IPS-20b (cell line): Measurements from ENCODE around the gene EPHA6.

Experiments
- H3K27ac ChIP-seq: one replicate; pipeline ENCODE4 v1.5.1; 2013; ENCODE audit warnings: low read length
- H3K27me3 ChIP-seq: 2 replicates; pipeline ENCODE4 v1.6.1; 2013; ENCODE audit warnings: mild to moderate bottlenecking, low read length, inconsistent platforms; ENCODE audit not compliant: insufficient read depth
- H3K36me3 ChIP-seq: 2 replicates; pipeline ENCODE4 v1.6.1; 2013; ENCODE audit warnings: low read depth, mild to moderate bottlenecking, inconsistent platforms, low read length, moderate library complexity; ENCODE audit not compliant: insufficient read depth
- H3K4me1 ChIP-seq: 2 replicates; pipeline ENCODE4 v1.6.1; 2013; ENCODE audit warnings: mild to moderate bottlenecking, control low read depth, inconsistent platforms, low read length, moderate library complexity; ENCODE audit not compliant: insufficient read depth
- H3K4me3 ChIP-seq: 2 replicates; pipeline ENCODE4 v1.5.1; 2013; ENCODE audit warnings: mild to moderate bottlenecking, low read length, inconsistent platforms
- H3K9ac ChIP-seq: 2 replicates; pipeline ENCODE4 v1.6.1; 2013; ENCODE audit warnings: low read depth, mild to moderate bottlenecking, inconsistent platforms, low read length, moderate library complexity
- H3K9me3 ChIP-seq: 2 replicates; pipeline ENCODE4 v1.6.1; 2013; ENCODE audit warnings: mild to moderate bottlenecking, low read depth, low read length, inconsistent platforms; ENCODE audit not compliant: insufficient read depth

EPHA6 gene

DNA sequence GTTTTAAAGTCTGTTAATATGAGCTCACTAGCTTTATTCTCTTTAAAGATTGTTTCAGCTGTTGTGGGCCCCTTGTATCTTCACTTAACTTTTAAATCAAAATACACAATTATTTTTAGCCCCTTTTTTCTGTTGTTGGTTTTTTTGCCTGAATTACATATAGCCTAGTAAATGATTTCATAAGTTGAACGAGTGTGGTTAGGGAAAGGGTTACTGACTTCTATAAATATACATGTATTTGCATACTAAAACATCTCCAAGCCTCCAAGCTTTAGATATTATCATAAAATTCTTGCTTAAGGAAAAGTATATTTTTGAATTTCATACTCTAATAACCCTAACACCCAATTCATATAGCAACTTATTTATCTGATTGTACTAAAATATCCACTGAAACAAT lies 877.0 kb downstream of the EPHA6 start:
- H3K27ac ChIP-seq = no peak overlapping the region
- H3K4me1 ChIP-seq = peaks cover 10% of the 10 kb centered on the region; the same call in 1 of the 2 replicates
- H3K27me3 ChIP-seq = no peaks in the 10 kb centered on the region
- no peak overlapping the region for H3K9ac ChIP-seq
- H3K9me3 ChIP-seq = no peaks in the 10 kb centered on the region; the same call in 1 of the 2 replicates
- no peaks in the 10 kb centered on the region for H3K36me3 ChIP-seq
- no peak overlapping the region for H3K4me3 ChIP-seq

DNA sequence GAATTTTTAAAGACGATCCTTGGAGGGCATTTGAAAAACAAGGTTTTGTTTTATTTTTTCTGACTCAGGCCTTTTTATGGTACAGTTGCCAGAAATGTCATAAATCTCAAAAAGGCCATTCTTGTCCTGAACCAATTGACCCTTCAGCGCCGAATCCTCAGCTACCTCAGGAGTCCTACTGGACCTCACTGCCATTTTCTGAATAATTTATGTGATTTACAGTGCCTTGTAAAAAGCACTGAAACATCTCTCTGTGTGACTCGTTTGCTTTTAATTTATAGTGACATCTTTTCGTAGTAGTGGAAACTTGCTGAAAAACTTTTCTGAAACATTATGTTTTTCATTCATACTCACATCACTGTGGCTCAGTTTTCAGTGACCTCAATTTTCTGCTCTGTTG lies 878.0 kb downstream of the EPHA6 start:
- H3K27ac ChIP-seq = no peak overlapping the region
- no peaks in the 10 kb centered on the region for H3K27me3 ChIP-seq
- no peak overlapping the region for H3K4me3 ChIP-seq
- H3K9ac ChIP-seq = no peak overlapping the region
- H3K36me3 ChIP-seq = no peaks in the 10 kb centered on the region
- peaks cover 9% of the 10 kb centered on the region; the same call in 1 of the 2 replicates for H3K4me1 ChIP-seq
- H3K9me3 ChIP-seq = no peaks in the 10 kb centered on the region; the same call in 1 of the 2 replicates

DNA sequence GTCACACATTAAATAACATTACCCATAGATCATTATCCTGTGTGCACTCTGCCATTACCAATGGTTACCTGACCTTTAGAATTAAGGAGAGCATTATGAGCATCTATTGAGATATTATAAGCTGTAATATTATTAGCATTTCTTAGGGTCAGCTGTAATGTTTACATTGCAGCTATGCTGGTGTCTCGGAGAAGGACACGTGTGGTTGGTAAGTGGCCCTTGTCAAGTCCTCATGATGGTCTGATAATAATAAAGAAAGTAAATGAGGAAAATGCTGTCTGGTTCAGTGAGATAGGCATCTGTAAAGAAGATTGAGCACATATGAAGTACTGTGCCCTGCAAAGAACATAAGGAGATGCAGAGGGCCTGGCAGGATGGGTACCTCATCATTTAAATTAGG lies 878.4 kb downstream of the EPHA6 start:
- no peaks in the 10 kb centered on the region; the same call in 1 of the 2 replicates for H3K9me3 ChIP-seq

DNA sequence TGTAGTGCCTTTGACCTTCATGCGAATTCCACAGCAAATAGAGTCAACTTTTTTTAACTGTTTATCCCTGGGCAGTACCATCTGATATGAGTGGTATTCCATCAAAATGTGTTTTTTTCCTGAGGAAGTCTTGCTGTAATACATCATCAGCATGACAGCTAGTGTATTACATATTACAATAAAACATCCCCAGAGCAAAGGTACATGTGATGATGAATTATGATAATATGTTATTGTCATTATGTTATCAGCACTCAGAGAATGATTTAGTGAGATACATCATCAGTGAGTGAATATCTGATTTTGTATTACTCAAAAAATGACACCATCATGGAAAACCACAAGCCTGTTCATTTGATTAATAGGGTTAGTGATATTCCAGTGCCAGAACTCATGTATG lies 880.5 kb downstream of the EPHA6 start:
- Histone ChIP-seq H3K36me3 (no peaks in the 10 kb centered on the region), H3K9me3 (no peaks in the 10 kb centered on the region; the same call in 1 of the 2 replicates), H3K4me1 (no peaks in the 10 kb centered on the region), H3K27ac (no peak overlapping the region), H3K27me3 (no peaks in the 10 kb centered on the region), H3K9ac (no peak overlapping the region), H3K4me3 (no peak overlapping the region)

More for the DNA sequence above, 878.4 kb downstream of the EPHA6 start:
- Histone ChIP-seq H3K4me3 (no peak overlapping the region), H3K9ac (no peak overlapping the region), H3K36me3 (no peaks in the 10 kb centered on the region), H3K27me3 (no peaks in the 10 kb centered on the region), H3K27ac (no peak overlapping the region), H3K4me1 (peaks cover 4% of the 10 kb centered on the region; the same call in 1 of the 2 replicates)

DNA sequence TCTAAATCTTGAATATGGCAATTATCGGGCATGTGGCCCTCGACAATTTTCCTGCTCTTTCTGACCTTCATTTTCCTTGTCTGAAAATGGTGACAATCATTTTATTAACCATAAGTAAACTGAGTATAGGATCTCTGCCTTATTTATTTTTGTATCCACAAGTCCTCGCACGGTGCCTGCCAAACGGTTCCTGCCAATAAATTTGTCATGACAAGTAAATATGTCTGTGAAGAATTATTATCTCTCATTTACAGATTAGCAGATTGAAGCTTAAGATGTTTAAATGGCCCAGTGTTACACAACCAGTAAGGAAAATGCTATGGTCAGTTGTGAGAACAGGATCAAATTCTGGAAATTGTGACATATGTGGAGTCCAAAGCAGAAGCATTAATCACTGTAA lies 884.3 kb downstream of the EPHA6 start:
- Histone ChIP-seq H3K36me3 (no peaks in the 10 kb centered on the region), H3K4me1 (no peaks in the 10 kb centered on the region), H3K27me3 (no peaks in the 10 kb centered on the region), H3K9me3 (no peaks in the 10 kb centered on the region), H3K9ac (no peak overlapping the region), H3K4me3 (no peak overlapping the region), H3K27ac (no peak overlapping the region)

DNA sequence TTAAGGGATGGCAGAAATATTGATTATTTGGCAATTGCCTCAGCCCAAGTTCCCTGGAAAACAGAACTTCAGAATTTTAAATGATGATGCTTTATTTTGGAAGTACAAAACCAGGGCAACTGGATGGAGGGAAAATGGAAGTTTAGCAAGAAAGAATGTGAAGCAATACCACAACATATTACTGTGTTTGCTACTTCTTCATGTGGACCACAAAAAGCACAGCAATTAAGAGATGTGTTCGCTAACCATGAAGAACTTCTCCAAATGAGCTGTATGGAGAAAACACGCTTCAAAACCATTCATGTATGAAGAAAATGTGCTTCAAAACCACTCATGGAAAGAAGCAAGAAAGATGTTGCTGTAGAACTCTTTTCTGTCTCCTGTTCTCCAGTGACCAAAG lies 885.5 kb downstream of the EPHA6 start:
- H3K27ac ChIP-seq = no peak overlapping the region
- no peaks in the 10 kb centered on the region for H3K4me1 ChIP-seq
- no peaks in the 10 kb centered on the region for H3K27me3 ChIP-seq
- no peaks in the 10 kb centered on the region for H3K36me3 ChIP-seq
- no peak overlapping the region for H3K4me3 ChIP-seq
- no peak overlapping the region for H3K9ac ChIP-seq
- no peaks in the 10 kb centered on the region for H3K9me3 ChIP-seq

DNA sequence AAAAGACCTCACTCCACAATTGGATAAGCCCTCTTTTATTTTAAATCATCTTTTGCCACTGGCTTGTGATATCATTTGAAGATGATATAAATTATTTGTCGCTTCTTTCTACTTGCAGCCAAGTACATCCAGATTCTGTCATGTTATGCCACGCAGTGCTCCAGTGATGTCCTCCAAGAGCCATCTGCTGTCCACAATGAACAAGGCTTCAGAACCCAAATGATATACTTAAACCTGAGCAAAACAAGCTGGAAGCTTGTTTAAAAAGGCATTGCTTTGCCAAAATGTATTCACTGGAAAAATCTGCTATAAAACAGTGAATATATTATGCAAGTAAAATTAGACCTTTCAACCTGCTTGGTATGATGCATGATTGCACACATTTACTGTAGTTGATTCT lies 891.4 kb downstream of the EPHA6 start:
- Histone ChIP-seq H3K9ac (no peak overlapping the region), H3K27me3 (no peaks in the 10 kb centered on the region), H3K36me3 (no peaks in the 10 kb centered on the region), H3K4me3 (no peak overlapping the region), H3K4me1 (no peaks in the 10 kb centered on the region), H3K27ac (no peak overlapping the region), H3K9me3 (no peaks in the 10 kb centered on the region)

DNA sequence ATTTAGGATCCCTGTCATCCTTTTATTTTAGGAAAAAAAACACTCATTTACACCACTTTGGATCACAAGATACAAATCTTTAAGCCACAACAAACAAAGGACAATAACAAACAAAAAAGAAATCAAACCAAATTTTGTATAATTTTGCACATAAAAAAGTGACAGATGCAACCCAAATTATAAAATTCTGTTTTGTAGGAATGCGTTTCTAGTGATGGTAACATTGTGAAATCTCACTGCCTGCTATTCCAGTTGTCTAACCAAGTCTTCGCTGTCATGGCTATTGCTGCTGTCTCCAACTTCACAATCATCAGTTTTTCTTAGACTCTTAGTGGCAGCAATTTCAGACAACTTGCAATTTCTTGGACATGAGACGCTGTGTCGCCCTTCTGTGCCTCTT lies 891.8 kb downstream of the EPHA6 start:
- Histone ChIP-seq H3K4me1 (no peaks in the 10 kb centered on the region), H3K27ac (no peak overlapping the region), H3K27me3 (no peaks in the 10 kb centered on the region), H3K36me3 (no peaks in the 10 kb centered on the region), H3K9me3 (no peaks in the 10 kb centered on the region), H3K4me3 (no peak overlapping the region), H3K9ac (no peak overlapping the region)

DNA sequence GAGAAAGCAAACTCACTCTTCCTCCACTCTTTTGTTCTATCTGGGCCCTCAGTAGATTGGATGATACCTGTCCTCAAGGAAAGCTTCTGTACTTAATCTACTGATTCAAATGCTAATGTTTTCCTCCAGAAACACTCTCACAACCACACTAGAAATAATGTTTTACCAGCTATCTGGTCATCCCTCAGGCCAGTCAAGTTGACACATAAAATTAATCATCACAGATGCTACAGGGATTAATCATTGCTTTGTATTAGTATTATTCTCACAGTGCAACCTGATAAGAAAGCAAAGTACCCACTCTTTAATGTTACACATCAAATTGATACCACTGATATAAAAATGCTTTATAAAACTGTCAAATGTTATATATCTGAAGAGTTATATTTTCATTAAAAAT lies 897.3 kb downstream of the EPHA6 start:
- no peaks in the 10 kb centered on the region for H3K27me3 ChIP-seq
- H3K4me1 ChIP-seq = peaks cover 3% of the 10 kb centered on the region; the same call in 1 of the 2 replicates
- no peak overlapping the region for H3K4me3 ChIP-seq
- H3K36me3 ChIP-seq = no peaks in the 10 kb centered on the region
- H3K9ac ChIP-seq = no peak overlapping the region
- no peak overlapping the region for H3K27ac ChIP-seq
- no peaks in the 10 kb centered on the region for H3K9me3 ChIP-seq

DNA sequence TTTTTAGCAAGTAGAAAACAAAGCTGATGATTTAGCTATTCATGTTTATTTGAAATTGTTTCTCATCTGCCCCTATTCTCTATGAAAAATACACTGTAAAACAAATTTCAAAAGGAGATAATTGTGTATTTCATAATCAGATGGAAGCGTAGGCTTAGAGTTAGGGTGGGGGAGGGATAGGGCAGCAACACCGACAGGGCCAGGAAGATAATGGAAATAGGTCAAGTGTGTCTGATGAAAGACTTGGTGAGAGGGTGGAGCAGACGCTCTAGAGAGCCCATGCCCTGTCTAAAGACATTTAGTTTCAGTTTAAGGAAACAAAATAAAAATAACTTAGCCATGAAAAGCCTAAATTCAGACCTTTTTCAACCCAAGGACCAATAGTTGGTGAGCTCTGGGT lies 898.5 kb downstream of the EPHA6 start:
- Histone ChIP-seq H3K27me3 (no peaks in the 10 kb centered on the region), H3K36me3 (no peaks in the 10 kb centered on the region), H3K9ac (no peak overlapping the region), H3K4me1 (peaks cover 3% of the 10 kb centered on the region; the same call in 1 of the 2 replicates), H3K9me3 (no peaks in the 10 kb centered on the region), H3K27ac (no peak overlapping the region), H3K4me3 (no peak overlapping the region)

DNA sequence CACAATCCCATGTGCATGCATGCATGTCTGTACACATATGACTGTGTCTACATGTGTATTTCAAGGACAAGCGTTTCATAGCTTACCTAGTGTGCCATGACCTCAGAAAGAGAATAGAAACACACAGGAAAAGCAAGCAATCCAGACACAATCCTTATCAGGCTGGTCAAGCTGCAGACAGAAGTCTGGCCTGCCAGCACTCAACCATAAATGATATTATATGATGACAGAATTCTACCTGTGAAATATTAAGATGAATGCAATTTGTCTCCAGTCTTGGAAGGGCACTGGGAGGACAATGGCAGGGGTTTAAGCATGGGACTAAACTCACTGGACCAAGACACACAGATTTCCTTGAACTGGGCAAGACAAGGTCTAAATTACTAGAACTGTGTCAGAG lies 899.2 kb downstream of the EPHA6 start:
- no peak overlapping the region for H3K27ac ChIP-seq
- H3K9me3 ChIP-seq = no peaks in the 10 kb centered on the region
- no peak overlapping the region for H3K9ac ChIP-seq
- H3K4me1 ChIP-seq = peaks cover 3% of the 10 kb centered on the region; the same call in 1 of the 2 replicates
- no peaks in the 10 kb centered on the region for H3K36me3 ChIP-seq
- H3K27me3 ChIP-seq = no peaks in the 10 kb centered on the region
- H3K4me3 ChIP-seq = no peak overlapping the region

DNA sequence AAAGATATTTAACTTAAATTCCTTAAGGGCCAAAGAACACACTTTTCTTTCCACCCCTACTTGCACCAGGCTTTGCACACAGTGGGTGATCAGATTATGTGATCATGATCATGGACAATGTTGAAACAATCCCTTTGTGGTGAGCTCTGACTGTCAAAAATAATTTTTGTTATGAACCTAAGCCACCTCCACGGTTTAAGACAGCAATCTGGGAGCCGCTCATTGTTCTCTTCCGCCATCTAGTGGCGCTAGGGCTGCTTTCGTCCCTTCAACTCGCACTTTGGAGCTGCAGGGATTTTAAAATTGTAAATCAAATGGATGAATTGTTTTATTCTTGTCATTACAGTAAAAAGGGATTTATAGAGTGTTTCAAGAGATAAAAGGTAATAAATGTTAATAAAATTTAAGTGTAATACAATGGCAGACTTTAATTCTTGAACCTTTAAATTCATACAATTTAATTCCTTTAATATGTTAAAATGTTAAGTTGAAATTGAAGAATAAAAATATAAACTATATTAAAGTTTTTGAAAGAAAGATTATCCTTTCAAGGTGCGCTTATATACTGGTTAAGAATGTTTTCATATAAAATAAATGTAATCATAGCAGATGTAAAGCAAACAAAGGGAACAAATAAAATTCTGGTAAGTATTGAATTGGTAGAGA lies 904.9 kb downstream of the EPHA6 start:
- H3K27me3 ChIP-seq = no peaks in the 10 kb centered on the region
- no peak overlapping the region for H3K27ac ChIP-seq
- no peak overlapping the region for H3K4me3 ChIP-seq
- no peak overlapping the region for H3K9ac ChIP-seq
- no peaks in the 10 kb centered on the region for H3K9me3 ChIP-seq
- peaks cover 3% of the 10 kb centered on the region; the same call in 1 of the 2 replicates for H3K4me1 ChIP-seq
- no peaks in the 10 kb centered on the region for H3K36me3 ChIP-seq
